ENCODE data around the gene TUBA3E.
"Not testable (repeated sequence)": the region's sequence is repeated elsewhere in the genome, so short reads cannot be mapped to it uniquely, and the experiment has no call there.

TUBA3E gene

DNA sequence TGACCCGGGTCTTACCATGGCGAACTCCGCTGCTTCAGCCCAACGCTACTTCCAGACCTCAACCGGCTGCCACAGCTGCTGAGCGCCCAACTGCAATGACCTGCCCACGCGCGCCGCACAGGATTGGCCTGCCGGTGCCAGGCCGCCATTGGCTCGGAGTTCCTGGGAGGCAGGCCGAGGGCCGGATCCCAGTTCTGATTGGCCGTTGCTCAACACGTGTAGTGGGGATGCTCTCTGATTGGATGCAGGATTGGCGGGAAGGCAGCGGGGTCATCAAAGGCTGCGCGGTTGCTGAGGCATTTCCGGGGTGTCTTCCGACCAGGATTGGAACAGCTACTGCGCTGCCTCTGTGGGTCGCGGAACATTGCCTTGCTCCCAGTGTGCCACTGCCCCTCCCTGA lies at the start of gene TUBA3E:
TSS of gene TUBA3E (minus strand) at position 97 of the 400 bp plus-strand sequence. CDS start at position 18, 79 bp downstream.
- FAIRE-seq = no peak

DNA sequence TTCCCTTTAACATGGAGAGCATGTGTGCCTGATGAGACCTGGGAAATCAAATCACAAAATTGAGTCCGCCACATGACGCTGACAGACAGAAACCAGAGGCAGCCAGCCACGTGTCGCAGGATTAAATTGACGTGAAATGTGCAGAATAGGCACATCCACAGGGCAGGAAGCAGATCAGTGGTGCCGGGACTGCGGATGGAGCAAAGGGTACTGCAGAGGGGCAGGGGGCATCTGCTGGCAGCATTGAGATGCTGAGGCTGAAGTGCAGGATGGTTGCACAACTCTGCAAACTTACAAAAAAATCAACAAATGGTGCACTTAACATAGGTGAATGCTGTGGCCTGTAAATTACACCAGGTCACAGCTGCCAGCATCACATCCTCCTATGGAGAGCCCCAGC lies 48.2 kb upstream of the TUBA3E start:
- FAIRE-seq = no peak

DNA sequence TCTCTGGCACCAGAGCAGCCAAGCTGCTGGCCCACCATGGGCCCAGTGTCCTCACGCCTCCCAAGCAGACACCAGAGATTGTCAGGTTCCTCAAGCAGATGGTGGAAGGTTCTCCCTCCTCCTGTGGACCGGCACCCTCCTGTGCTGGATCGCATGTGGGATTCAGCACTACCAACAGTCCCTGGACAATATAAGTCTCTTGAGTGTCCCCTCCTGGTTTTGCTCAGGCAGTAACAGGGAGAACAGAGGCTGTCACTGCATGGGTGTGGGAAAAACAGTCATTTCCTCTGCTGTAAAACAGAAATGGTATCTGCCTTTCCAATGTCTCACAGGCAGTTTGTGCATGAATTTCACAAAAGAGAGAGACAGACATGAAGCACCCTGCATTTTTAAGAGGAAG lies 47.7 kb upstream of the TUBA3E start:
- FAIRE-seq = no peak

DNA sequence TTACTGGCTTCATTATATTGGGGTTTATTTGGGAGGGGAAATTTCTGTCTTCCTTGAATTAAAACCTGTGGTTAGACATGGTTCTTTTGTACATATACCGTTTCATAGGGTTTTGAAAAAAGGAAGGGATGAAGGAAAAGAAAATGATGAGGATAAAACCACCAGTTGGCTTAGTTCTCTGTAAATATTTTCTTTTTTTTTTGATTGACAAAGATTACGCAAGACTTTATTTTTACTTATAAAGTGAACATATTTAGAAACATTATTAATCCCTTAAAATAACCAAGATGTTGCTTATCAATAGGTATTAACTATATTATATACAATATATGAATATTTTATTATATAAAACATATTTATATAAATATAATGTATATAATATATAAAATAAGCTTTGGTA lies 45.1 kb upstream of the TUBA3E start:
- peak; percentile 84 for FAIRE-seq

DNA sequence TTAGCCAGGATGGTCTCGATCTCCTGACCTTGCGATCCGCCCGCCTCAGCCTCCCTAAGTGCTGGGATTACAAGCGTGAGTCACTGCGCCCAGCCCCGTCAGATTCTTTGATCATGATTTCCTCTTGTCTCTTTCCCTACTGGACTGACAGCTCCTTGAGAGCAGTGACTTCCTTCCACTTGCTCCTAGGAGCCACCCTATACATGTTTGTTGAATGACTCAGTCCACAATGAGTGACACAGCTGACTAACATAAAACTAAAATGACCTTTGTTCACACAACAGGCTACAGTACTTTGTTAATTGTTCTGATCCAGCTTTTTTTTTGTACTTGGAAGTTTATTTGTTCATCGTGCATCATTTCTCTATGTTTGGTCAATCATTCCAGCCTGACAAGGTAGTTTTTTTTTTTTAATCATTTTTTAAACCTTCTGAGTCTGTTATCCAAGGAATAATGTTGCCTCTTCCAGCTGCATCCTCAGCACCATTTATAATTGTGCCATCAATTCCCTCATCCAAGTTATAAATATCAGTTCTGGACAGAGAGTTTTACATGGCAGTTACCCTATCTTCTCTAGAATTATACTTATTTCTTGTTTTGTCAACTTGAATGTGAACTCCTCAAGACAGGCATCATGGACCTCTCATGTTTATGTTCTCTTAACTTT lies 42.9 kb upstream of the TUBA3E start:
- no peak for FAIRE-seq

DNA sequence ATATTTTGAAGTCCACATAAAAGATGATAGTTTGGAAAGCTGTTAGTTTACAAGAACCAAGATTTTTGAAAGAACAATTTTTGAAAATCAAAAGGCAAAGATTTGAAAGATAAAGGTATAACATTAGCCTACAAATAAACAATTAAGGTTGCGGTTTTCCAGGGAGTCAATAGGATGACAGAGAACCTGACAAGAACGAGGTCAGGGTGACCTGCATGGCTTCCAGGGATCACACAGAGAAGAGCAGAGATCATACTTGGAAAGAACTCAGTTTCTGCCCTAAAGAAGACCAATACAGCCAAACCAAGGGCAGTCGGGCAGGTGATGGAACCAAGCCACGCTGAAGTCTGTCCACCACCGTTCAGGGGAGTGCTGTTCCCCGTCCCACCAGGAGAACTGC lies 41.3 kb upstream of the TUBA3E start:
- FAIRE-seq = not testable (repeated sequence)

DNA sequence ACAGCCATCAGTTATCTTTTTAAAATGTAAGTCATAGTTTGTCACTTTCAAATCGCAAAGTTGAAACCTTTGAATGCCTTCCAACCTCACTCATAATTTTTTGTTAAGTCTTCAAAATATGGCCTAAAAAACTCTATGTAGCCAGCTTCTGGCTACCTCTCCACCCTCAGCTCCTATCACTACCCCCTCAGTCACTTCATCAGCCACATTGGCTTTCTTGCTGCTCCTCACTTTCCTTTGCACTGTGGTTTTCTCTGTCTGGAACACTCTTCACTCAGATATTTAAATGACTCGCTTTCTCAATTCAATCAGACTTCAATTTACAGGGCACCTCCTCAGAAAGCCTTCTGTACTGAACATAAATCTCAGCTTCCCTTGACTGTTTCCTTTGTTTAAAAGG lies 34.8 kb upstream of the TUBA3E start:
- not testable (repeated sequence) for FAIRE-seq

DNA sequence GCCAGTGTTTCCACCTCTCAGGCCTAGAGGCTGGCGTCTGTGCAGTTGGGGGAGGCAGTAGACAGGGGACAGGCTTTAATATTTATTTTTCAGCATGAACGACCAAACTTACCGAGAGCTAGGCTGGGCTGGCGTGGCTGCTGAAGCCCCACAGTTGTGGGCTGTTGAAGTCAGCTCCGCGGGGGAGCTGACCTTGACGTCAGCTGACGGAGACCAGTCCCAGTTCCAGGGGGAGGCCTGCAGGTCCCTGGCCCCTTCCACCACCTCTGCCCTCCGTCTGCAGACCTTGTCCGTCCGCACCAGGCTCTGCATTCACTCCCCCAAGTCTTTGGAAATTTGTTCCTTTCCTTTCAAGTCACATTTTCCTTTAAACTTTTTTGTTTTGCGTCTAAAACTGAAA lies 33.4 kb upstream of the TUBA3E start:
- no peak for FAIRE-seq

DNA sequence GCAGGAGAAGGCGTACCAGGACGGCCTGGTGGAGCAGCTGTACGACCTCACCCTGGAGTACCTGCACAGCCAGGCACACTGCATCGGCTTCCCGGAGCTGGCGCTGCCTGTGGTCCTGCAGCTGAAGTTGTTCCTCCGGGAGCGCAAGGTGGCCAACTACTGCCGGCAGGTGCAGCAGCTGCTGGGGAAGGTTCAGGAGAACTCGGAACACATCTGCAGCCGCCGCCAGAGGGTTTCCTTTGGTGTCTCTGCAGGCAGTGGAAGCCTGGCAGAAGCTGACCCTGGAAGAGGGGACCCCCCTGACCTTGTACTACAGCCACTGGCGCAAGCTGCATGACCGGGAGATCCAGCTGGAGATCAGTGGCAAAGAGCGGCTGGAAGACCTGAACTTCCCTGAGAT lies 32.7 kb upstream of the TUBA3E start:
- not testable (repeated sequence) for FAIRE-seq

DNA sequence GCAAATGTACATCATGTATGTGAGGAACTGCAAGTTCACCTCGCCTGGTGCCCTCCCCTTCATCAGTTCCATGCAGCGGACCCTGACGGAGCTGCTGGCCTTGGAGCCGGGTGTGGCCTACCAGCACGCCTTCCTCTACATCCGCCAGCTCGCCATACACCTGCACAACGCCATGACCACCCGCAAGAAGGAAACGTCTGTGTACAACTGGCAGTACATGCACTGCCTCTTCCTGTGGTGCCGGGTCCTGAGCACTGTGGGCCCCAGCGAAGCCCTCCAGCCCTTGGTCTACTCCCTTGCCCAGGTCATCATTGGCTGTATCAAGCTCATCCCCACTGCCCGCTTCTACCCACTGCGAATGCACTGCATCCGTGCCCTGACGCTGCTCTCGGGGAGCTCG lies 32.1 kb upstream of the TUBA3E start:
- FAIRE-seq = not testable (repeated sequence)

DNA sequence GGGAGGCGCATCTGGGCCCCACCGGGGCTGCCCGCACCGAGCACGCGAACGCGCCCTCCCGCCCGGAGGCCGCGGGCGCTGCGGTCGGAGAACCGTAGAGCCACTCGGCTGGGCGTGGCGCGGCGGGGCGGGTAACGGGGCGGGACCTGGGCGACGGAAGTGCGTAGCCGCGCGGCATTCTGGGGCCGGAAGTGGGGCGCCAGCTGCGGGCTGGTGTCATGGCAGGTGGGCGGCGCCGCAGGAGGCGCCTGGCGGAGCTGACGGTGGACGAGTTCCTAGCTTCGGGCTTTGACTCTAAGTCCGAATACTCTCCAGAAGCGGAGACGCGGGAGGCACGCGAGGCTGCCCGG lies 30.9 kb upstream of the TUBA3E start:
- not testable (repeated sequence) for FAIRE-seq

DNA sequence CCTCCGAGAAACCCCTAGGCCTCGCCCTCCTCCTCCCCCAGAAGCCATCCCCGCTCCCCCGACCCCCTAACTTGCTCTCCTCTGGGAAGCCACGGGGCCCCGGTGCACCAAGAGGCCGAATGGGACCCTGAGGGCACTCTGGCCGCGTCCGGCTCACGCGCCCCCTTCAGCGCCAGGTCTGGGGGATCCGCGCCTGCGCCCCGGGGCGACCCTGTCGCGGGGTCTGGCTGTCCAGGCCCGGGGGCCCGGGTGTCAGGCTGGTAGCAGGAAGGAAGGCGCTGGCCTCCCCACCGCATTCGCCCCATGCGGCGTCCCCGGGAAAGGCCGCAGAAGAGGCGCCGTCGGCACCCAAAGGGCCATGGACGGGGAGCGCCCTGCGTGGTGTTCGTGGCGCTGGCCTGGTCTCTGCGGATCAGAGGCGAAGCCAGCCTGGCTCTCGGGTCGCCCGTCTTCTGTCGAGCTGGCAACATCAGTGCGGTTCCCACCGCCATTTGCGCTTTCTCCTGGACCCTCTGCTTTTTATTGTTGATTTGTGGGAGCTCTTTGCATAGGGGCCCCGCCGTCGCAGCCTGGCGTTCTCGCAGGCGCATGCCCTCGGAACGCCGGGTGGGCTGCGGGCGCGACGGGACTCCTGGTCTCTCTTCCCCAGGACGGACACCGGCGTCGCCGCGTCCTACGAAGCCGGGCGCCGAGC lies 30.4 kb upstream of the TUBA3E start:
- not testable (repeated sequence) for FAIRE-seq

DNA sequence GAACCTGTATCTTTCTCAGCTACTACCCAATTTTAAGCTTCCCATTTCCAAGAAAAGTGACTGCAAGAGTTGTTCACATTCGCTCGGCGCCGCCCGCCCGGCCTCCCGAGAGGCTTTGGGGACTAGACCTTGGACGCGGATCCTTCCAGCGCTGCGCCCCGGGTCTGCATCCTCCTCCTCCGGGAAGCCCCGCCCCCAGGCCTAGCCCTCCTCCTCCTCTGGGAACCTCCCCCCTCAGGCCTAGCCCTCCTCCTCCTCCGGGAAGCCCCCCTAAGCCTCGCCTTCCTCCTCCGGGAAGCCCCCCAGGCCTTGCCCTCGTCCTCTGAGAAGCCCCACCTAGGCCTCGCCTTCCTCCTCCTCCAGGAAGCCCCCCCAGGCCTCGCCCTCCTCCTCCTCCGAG lies 29.8 kb upstream of the TUBA3E start:
- FAIRE-seq = not testable (repeated sequence)

DNA sequence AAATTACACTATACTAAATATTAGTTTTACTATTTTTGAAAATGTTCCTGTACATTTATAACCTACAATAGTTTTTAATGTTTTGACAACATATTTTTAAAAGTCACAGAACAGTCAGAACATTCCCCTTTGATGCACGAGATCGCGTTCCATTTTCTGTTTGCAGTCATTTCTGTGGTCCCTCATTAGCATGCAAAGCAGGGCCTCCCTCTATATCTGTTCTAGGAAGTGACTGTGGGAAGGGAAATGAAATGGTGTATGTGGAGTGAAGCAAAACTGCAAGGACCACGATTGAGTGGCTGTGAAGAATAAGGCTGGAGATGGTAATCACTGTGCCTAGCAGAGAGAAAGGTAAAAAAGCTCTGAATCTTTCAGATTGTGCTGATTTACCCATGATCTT lies 24.3 kb upstream of the TUBA3E start:
- FAIRE-seq = not testable (repeated sequence)

DNA sequence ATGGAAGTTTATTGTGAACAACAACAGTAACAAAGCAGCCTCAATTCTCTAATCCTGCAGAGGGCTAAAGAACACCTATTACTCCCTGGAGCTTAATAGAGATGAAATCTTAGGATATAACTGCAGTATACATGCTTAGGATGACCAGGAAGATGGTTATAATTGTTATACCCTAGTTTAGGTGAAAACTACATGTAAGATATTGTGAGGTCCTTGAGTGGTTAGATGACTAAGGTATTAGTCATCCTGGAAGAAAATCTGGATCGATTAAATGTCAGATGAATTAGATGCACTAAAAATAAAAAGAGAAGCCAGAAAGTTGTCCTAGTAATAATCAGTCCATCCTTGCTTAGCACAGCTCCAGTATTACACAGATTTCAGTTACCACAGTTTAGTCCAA lies 22.3 kb upstream of the TUBA3E start:
- not testable (repeated sequence) for FAIRE-seq

DNA sequence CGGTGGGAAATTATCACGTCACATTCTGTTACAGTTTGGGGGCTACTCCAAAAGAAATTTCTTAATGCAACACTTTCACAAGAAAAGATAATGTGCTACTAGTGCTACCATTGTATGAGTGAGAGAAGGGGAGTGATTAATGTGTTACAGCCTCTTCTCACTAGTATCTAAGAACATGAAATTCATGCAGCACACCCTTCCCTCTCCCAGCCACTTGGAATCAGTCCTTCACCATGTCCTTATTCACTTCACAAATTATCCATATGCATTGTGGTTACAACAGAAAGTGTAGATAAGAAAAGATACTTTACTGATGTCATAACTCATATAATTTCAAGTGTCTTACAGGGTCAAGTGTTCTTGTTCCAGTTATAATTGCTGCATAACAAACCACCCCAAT lies 20.9 kb upstream of the TUBA3E start:
- FAIRE-seq = not testable (repeated sequence)

DNA sequence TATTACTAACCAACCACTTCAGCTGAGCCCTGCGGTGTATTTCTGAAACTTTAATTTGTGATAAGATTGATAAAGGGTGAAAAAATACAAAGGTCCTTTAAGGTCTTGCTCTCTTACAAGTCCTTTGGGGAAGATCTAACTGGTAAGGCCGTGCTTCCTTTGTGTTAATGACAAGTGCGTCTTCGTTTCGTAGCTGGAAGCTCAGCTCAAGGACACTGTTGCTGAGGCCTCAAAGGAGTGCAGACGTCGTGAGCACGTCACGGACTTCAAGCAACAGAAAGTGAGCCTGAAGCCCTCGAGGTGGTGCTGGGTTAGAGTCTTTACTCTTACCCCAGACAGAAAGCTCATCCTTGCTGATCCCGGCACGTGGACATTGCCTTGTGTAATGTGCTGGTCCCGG lies 8.8 kb upstream of the TUBA3E start:
- FAIRE-seq = not testable (repeated sequence)

DNA sequence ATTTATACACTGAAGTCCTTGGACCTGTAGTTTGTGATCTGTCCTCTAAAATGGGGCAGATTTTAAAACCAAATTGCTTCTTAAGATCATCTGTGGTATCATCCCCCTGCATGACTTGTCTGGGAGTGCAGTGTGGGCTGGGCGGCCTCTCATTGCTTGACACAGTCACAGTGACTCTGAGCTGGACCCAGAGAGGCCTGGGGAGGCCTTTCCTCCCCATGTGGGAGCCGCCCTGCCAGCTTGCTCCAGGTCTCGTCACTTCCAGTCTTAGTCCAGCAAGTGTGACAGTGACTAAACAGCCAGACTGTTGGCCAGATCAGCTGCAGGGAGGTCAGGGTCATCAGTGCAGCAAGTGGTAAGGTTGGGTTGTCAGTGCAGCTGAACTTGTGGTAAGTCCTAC lies 4.9 kb upstream of the TUBA3E start:
- not testable (repeated sequence) for FAIRE-seq

DNA sequence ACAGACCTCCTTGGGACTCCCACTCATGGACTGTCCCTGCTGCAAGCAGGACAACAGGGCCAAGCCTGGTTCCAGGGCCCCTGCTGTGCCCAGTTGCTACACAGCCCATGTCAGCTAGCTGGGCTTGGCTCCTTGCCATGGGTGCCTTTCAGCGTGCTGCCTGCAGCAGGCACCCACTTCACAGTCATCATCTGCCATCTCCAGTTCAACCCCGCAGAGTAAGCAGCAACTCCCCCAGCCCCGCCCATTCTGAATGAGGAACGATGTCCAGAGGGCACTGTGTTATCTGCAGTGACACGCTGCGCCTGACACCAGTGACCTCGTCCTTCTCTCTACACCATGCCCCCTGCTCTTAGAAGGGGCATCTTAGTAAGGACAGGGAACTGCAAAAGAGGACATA lies 4.3 kb upstream of the TUBA3E start:
- not testable (repeated sequence) for FAIRE-seq

DNA sequence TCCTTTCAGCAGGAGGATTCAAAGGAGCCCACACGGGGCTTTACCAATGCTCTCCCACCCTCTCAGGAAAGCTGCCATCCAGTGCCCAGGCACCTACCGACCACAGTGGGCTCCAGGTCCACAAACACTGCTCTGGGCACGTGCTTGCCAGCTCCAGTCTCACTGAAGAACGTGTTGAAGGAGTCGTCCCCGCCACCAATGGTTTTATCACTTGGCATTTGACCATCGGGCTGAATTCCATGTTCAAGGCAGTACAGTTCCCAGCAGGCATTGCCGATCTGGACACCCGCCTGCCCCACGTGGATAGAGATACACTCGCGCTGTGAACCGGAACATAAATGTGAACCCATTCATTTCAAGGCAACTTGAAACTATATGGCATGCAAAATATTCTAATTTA lies 2.2 kb downstream of the TUBA3E start:
- FAIRE-seq = not testable (repeated sequence)

DNA sequence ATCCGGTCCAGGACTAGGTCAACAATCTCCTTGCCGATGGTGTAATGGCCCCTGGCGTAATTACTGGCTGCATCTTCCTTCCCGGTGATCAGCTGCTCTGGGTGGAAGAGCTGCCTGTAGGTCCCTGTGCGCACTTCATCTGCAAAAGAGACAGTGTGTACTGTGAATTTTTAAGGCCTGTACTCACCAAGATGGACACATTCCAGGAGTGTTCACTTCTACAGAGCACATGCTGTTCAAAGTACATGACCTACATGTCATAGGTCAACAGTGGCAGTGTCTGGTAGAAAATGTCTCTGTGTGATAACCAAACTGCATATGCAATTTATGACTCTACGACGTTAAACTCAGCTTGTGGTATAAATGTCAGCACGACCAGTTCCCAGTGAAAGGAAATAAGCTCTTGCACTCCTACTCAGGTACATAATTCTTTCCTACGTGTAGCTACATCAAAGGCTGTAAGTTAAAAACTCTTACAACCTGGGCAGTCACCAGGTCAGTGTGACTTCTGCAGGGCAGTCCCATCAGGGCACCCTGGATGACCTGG lies 3.1 kb downstream of the TUBA3E start:
- not testable (repeated sequence) for FAIRE-seq

DNA sequence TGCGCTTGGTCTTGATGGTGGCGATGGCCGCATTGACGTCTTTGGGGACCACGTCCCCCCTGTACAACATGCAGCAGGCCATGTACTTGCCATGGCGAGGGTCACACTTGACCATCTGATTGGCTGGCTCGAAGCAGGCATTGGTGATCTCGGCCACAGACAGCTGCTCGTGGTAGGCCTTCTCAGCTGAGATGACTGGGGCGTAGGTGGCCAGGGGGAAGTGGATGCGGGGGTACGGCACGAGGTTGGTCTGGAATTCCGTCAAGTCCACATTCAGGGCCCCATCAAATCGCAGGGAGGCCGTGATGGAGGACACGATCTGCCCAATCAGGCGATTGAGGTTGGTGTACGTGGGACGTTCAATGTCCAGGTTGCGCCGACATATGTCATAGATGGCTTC lies 4.4 kb downstream of the TUBA3E start:
- FAIRE-seq = not testable (repeated sequence)

DNA sequence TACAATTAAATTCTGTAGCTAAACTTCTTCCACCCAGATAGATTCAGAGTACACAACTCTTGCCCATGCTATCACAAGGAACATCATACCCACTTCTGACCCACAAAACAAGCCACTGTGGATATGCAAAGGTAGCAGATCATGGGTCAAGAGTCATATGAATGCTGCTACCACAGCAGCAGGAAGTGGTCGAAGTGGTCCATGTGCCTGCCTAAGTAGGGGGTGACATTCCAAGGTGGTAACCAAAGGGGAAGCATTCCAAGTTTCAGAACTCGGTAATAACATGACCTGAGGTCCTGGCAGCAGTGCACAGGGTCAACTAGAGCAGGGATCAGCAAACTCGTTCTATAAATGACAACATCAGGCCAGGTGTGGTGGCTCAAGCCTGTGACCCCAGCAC lies 5.8 kb downstream of the TUBA3E start:
- not testable (repeated sequence) for FAIRE-seq

DNA sequence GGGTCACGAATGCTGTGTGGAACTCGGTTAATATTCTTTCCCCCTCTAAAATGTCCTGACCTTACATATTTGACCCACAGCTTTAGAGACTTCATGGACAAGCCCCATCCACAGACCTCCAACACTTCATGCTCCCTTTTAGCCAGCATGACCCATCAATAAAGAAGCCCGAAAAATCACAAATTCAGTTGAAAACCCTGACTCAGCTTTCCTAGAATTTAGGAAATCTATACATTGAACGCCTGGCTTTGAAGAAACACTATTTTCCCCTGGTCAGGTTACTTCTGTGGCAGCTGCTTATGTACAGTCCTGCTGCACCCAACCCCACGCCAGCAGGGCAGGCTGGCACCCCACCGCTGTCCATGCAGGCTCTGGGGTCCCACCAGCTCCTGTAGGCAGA lies 6.9 kb downstream of the TUBA3E start:
- not testable (repeated sequence) for FAIRE-seq
